PFSK-1 (cell line): ENCODE data around the gene TNS3.

ENCODE experiments used
- FOXP2 ChIP-seq: optimal IDR thresholded peaks from 2 replicates; pipeline ENCODE3; 2011; ENCODE audit warnings: borderline replicate concordance, control low read depth, inconsistent platforms; ENCODE audit not compliant: insufficient read depth; ENCODE audit errors: extremely low read length, extremely low read depth
- POLR2AphosphoS5 ChIP-seq: IDR thresholded peaks from 2 replicates; pipeline ENCODE4 v1.6.1; 2012; ENCODE audit warnings: low read depth, mild to moderate bottlenecking, control low read depth, low read length, moderate library complexity
- SIN3A ChIP-seq: IDR thresholded peaks from 2 replicates; pipeline ENCODE4 v1.6.1; 2012; ENCODE audit warnings: mild to moderate bottlenecking, low read length, moderate library complexity, borderline replicate concordance; ENCODE audit not compliant: insufficient read depth
- TAF1 ChIP-seq: IDR thresholded peaks from 2 replicates; pipeline ENCODE4 v1.6.1; 2012; ENCODE audit warnings: low read length, control low read depth, borderline replicate concordance; ENCODE audit not compliant: insufficient read depth
- TF ChIP-seq, protein P1 (sequence below), 2 experiments: IDR thresholded peaks; 2 replicates each; pipeline versions ENCODE4 v1.6.1 to v1.8.0; 2011 to 2012; ENCODE audit warnings: low read depth in 2 of 2, low read length in 2 of 2, control low read depth in 1 of 2, inconsistent platforms in 1 of 2, mild to moderate bottlenecking in 1 of 2, moderate library complexity in 1 of 2; ENCODE audit not compliant: insufficient read depth in 1 of 2

The TNS3 gene

DNA sequence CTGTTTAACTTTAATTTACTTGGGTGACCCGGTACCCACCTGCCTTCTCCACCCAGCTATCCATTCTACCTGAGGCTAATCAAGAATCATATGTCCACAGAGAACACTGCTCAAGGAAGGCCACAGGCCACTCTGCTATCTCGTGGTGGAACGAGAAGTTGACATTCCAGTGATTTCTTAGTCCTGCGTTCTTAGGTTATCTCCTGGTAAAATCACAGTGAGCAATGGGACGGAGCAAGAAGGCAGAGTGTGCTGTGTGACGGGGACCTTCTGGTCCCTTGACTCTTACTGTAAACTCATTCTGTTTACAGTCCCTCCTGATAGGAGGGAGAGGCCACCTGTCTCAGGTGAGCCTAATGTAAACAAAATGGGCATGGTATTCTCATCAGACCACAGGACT is 256.6 kb downstream of the TNS3 start:
- TF ChIP-seq POLR2AphosphoS5 (no peak), SIN3A (no peak), FOXP2 (no peak), TAF1 (no peak)

DNA sequence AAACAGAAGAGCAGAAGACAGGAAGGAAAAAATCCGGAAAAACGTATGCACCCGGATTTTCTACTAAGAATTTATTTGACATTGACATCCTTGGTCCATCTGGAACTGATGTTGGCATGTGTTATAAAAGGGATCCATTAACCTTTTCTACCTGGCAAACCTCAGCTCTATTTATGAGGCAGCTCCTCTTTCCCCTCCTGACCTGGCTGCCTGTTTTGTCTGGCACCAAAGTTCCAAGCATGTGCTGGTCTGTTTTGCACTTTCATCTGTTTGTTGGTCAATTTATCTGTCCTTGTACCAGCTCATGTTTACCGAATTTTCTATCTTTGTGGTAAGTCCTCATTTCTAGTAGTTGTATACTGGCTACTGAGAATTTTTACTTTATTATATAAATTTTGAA is 258.0 kb downstream of the TNS3 start:
- TF ChIP-seq TAF1 (no peak), SIN3A (no peak), FOXP2 (no peak), POLR2AphosphoS5 (no peak)
- TF ChIP-seq, protein P1, sequence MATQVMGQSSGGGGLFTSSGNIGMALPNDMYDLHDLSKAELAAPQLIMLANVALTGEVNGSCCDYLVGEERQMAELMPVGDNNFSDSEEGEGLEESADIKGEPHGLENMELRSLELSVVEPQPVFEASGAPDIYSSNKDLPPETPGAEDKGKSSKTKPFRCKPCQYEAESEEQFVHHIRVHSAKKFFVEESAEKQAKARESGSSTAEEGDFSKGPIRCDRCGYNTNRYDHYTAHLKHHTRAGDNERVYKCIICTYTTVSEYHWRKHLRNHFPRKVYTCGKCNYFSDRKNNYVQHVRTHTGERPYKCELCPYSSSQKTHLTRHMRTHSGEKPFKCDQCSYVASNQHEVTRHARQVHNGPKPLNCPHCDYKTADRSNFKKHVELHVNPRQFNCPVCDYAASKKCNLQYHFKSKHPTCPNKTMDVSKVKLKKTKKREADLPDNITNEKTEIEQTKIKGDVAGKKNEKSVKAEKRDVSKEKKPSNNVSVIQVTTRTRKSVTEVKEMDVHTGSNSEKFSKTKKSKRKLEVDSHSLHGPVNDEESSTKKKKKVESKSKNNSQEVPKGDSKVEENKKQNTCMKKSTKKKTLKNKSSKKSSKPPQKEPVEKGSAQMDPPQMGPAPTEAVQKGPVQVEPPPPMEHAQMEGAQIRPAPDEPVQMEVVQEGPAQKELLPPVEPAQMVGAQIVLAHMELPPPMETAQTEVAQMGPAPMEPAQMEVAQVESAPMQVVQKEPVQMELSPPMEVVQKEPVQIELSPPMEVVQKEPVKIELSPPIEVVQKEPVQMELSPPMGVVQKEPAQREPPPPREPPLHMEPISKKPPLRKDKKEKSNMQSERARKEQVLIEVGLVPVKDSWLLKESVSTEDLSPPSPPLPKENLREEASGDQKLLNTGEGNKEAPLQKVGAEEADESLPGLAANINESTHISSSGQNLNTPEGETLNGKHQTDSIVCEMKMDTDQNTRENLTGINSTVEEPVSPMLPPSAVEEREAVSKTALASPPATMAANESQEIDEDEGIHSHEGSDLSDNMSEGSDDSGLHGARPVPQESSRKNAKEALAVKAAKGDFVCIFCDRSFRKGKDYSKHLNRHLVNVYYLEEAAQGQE (IDR thresholded peaks at IDR 0.05; ENCODE audit: insufficient read depth in 1 of 2, low read depth in 2 of 2, low read length in 2 of 2): no peak

DNA sequence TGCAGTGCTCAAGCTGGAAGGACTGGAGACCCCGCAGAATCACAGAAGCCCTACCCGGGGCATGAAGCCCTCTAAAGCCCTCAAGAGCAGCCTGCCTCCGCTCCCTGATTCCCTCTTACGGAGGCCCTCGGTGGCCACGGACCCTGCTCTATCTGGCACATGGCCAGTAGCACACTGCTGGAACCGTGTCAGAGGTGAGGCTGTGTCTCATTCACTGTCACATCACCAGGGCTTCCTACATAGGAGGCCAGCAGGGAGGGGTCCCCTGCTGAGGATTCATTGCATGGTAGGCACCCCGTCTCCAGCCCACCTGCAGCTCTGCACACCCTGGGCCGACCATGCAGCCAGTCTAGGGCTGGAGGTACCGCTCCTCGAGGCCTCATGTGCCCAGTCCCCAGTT is 259.2 kb downstream of the TNS3 start:
- TF ChIP-seq SIN3A: no peak
- TF ChIP-seq, protein P1 (IDR thresholded peaks at IDR 0.05; ENCODE audit: insufficient read depth in 1 of 2, low read depth in 2 of 2, low read length in 2 of 2): no peak
- no peak for TF ChIP-seq TAF1
- no peak for TF ChIP-seq FOXP2
- TF ChIP-seq POLR2AphosphoS5: no peak

DNA sequence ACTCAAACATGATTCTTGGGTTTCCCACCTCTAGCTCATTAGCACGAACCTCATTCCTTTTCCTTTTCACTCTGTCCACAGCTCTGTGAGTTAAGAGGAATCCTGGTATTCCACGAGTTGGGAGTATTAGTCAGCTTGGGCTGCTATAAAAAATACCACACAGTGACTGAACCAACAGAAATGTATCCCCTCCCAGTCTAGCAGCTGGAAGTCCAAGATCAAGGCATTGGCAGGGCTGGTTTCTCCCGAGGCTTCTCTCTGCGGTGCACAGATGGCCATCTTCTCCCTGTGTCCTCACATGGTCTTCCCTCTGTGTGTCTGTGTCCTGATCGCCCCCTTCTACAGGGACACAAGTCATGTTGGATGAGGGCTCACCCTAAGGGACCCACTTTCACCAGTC is 261.6 kb downstream of the TNS3 start:
- TF ChIP-seq SIN3A (no peak), FOXP2 (no peak), POLR2AphosphoS5 (no peak), TAF1 (no peak)
- TF ChIP-seq, protein P1 (IDR thresholded peaks at IDR 0.05; ENCODE audit: insufficient read depth in 1 of 2, low read depth in 2 of 2, low read length in 2 of 2): no peak

DNA sequence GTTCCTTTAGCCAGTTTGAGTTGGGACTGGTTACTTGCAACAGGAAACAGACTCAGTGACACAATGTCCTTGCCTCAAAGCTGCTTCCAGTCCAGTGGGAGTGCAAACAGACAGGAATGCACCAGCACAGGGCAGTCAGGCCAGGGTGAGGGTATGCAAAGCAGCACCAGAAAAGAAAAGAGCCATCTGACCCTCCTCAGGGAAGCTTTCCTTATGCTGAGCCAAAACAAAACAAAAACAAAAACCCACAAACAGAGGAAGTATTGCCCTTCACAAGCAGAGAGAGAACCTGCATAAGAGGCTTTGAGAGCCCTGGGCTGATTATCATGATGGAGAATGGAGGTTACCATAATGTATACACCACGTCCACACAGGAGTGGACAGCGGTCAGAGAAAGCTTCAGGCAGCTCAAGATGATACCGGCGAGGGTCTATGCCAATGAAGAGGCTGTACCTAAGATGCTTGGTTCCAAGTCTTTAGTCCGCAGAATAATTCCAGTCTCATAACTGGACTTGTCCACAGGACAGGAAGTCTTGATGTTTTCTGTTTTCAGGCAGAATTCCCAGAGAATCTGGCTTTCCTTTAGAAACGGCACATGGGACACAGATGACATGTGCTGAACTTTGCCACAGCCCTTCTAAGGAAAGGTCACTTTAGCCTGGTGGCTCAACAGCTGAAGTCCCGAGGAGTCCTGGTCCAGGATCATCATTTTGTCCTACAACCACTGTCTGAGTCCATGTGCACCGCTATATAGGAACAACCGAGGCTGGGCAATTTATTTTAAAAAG is 263.3 kb downstream of the TNS3 start:
- no peak for TF ChIP-seq FOXP2
- no peak for TF ChIP-seq TAF1

DNA sequence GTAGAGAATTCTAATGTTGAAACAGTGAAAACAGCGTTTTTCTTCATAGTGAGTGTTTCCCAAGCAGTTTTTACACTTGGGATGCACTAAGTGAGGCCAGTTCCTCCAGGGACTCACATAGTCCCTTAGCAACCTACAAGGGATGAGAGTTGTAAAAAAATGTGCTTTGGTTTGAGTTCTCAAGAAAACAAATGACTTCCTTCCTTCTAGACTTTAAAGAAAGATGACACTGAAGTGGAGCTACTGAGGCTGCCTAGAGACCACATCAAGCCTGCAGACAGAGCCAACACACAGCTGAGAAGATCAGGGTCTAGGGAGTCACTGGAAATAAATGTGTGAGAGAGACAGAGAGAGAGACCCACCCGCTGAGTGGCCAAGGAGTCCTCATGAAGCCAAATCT is 264.4 kb downstream of the TNS3 start:
- no peak for TF ChIP-seq TAF1
- no peak for TF ChIP-seq POLR2AphosphoS5
- TF ChIP-seq, protein P1 (IDR thresholded peaks at IDR 0.05; ENCODE audit: insufficient read depth in 1 of 2, low read depth in 2 of 2, low read length in 2 of 2): no peak
- TF ChIP-seq FOXP2: no peak
- TF ChIP-seq SIN3A: no peak
